GM12801 (cell line): Measurements from ENCODE around the gene LGALS9C.
"Not testable (repeated sequence)": the region's sequence is repeated elsewhere in the genome, so short reads cannot be mapped to it uniquely, and the experiment has no call there.

Experiments
- CTCF ChIP-seq: IDR thresholded peaks from one replicate; pipeline ENCODE4 v1.5.1; 2011; ENCODE audit warnings: control low read depth; ENCODE audit not compliant: insufficient read length; ENCODE audit errors: extremely low read depth

Gene LGALS9C

DNA sequence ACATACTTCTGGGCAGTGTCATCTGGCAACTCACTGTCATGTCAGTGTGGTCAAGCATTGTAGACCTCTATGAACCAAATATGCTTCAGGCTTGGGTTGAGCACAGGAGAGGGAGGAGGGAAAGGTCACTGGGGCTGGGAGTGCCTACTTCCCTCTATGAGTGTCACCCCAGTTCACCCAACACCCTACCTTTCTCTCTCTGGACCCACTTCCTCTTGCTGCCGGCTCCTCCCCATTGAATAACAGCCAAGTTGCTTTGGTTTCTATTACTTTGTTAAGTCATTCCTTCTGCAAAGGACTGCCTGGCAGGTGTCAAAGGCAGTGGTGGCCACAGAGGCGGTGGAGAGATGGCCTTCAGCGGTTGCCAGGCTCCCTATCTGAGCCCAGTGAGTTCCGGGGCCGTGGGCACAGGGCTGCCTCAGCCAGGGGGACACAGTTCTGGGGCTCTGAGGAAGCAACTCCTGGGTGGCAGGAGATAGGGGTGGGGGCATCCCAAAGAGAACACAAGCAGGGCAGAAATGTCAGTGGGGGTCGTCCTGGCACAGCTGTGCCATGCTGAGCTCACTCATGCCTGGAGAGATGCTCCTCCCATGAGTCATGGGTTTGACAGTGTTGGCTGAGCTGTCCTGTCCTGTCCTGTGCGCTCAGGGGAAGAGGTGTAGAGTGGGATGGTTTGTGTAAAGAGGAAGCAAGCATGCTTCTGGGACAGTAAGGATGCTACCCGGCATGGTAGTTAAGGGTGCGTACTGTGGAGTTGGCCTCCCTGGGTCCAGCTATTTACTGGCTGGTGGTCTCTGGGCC lies at the start of gene LGALS9C:
Gene LGALS9C, plus strand, starts transcription at position 282 of the 801 bp plus-strand sequence. Its CDS starts 66 bp downstream, at position 348.
- TF ChIP-seq CTCF, result not testable (repeated sequence)
